CD4-positive, alpha-beta T cell treated with Interferon alpha-2 for 1 hour (primary cell): Measurements from ENCODE around the gene HDAC4.
A peak's percentile ranks its signal among the peaks of the same experiment; 100 is the strongest.

Source experiments
- DNase-seq, 2 donors: peaks; one replicate each; pipeline ENCODE4 v3.0.0-alpha.2; 2020 to 2022

Gene HDAC4

GRCh38 chr2:239229545-239230279 lies 171.1 kb downstream of the HDAC4 start:
- no peak for DNase-seq

DNA sequence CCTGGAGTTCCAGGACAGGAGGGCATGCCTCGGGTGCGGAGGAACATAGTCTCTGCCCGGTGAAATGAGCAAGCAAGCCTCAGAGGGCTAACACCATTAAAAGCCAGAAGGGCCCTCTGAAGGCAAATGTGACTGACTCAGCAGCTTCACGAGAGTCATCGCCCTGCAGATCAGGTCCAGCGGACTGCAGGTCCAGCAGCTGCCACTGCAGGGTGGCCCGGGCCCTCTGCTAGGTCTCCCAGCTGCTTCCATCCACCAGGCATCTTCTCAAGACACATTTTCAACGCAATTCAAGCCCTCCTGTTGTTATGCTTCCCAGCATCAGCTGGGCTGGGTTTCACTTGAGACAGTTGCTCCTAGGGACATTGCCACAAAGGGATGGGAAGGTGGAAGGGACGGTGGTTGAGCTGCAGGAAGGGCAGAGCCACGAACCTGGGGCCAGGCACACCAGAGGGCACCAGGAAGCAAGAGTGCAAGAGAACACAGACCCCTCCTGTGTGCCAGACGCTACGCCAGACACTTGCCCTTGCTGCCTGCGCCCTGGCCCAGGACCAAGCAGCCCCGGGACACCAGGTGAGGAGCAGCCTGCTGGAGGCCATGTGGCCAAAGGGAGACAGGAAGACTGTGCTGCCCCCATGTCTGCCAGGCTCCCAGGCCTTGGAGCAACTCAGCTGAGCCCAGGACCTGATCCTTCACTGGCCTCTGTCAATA lies 173.0 kb downstream of the HDAC4 start:
- DNase-seq = no peak

DNA sequence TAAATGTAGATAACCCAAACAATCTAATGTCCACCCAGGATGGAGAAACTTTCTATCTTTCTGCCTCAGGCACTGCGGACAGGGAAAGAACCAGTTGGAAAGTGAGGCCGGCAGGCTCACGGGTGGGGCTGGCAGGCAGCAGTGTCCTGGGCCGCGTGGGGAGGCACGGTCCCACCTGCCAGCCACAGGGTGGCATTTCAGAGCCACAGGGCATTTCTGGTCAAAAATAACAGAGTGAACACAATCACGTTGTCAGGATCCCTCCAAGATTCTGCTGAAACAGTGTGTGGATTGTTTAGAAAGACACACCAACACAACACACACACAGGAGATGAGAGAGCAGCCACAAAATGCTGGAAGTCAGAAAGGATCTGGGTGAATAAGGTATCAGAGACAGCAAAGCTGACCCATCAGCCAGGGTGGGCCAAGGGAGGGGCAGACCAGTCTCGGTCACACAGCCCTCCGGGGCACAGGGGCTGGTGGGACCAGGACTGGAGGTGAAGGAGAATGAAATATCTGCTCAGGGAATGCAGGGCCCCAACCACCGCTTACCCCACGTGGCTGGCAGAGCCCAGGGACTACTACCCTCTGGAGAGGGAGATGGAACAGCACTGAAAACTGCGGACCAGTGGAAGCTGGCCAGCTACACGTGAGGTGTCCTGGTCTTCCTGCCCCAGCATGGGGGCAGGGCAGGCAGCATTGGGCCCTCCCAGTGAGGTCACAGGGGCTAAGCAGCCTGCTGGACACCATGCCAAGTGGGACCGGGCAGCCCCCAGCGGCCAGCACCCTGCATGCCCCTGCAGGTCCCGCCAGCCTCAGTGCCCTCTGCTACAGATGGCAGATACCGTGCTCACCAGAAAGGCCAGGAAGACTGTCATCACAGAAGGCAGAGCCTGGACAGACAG lies 173.9 kb downstream of the HDAC4 start:
- DNase-seq = no peak

DNA sequence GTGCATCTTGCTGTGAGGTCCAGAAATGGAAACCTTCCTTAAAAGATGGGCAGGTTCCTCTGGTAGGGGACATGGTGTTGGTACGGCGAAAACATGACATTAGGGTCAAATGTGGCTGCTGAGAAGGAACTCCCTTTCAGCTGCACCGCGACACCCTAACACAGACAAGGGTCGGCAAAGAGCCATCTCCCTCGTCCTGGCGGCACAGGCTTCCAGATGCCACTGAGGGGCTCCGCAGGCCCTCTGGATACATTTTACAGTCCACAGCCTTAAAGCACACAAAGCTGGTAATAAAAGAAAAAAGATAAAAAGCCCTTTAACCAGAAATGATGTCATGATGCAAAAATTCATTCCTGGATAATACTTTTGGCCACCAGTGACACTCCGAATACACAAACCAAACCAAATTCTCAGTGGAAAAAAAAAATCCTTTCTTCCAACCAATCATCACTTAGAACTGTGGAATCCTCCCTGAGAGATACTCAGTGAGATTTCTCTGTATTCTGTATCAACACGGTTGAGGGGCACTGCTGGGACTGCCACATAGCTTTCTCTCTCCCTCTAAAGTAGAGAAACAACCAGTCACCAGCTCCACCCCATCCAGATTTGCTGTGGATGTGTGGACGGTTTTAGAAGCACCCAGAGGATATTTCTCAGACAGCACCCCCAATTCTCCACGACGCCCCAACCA lies 174.8 kb downstream of the HDAC4 start:
- DNase-seq = no peak

DNA sequence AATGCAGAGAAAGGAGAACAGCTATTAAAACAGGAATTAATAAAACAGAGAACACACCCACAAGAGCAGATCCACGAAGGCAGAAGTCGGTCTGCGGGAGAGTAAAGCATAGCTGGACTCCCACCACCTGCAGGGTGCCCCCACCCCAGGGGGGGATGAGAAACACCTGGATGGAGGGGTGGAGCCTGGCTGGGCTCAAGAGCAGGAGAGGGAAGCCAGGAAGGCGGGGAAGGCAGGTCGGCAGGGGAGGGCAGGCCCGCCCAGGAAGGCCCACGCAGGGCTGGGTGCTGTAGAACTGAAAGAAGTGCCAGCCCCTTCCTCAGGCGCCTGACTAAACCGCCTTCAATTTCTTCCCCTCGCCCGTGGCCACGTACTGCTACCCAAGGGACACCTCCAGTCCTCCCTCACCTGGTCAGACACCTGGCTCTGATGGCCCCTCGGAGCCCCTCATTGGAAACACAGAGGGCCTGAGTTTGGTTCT lies 175.4 kb downstream of the HDAC4 start:
- DNase-seq = no peak

DNA sequence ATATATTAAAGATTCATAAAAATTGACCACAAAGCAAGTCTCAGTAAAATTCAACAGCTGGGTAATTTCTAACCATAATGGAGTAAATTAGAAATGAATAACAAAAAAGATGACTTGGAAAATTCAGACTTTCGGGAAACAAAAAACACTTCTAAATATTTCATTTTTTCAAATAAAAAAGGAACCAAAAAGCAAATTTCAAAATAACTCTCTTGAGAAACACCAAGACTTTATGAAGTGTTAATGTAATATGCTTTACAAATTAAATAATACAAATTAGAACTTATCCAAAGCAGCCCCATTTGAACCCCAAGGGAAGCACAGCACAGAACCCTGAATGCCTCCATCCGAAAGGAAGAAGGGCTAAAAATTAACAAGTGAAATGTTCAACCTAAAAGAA lies 175.9 kb downstream of the HDAC4 start:
- DNase-seq = no peak

GRCh38 chr2:239224199-239224570 lies 176.6 kb downstream of the HDAC4 start:
- DNase-seq = no peak

GRCh38 chr2:239223310-239224198 lies 177.3 kb downstream of the HDAC4 start:
- DNase-seq = no peak

DNA sequence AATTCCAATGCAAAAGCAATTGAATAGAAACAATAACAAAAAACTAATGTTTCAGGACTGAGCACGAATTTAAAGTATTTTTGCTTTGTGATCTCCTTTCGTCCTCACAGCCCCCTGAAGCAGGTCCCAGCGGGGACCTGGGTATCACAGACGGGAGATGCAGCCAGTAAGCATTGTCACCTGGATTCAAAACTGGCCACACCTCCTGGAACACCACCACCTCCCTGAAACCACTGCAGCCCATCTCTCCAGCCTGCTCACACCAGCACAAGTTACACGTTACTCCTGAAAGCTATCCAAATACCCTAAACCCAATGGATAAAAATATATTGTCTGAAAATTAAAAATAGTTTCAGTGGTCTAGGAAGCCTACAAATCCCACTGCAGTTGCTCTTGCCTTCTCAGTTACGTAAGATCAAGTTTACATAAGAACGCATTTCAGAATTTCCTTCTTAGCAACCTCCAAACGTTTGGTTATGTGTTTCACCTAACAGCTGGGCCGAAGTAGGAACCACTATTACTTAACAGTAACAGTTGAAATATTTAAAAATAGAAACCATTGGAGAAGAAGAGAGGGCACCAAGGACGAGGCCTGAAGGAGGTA lies 178.0 kb downstream of the HDAC4 start:
- DNase-seq = no peak

DNA sequence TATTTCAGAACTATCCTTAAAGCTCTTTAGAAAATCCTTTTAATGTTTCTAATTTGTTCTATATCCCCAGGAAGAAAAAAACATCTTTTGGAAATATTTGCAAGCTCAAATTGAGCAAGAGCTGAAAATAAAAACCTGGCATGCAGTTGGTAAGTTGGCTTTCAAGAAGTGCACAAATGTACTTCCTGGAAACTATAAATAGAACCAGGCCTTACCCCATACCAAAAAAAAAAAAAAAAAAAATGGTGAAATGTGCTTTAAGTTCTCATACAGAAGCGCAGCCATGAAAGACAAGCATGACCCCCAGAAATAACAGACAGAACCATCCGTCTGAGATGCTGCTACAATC lies 178.5 kb downstream of the HDAC4 start:
- DNase-seq = no peak

- no peak for DNase-seq
These were observed 179.8 kb downstream of the HDAC4 start for GRCh38 chr2:239220981-239221396.

DNA sequence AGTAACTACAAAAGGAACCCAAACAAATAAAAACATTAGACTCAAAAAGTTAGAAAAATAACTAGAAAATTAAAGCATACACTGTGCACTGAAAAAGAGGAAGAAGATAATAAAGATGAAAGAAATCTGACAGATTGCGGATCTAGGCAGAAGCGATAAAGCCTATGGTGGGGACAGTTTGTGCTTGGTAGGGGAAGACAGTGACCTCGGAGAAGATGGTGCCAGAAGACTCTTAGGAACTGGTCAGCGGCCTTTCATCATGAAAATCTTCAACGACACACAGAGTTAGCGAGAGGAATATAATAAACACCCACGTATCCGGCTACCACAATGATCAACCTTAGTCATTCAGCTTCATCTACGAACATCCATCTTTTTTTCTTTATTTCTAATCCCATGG lies 180.5 kb downstream of the HDAC4 start:
- no peak for DNase-seq

DNA sequence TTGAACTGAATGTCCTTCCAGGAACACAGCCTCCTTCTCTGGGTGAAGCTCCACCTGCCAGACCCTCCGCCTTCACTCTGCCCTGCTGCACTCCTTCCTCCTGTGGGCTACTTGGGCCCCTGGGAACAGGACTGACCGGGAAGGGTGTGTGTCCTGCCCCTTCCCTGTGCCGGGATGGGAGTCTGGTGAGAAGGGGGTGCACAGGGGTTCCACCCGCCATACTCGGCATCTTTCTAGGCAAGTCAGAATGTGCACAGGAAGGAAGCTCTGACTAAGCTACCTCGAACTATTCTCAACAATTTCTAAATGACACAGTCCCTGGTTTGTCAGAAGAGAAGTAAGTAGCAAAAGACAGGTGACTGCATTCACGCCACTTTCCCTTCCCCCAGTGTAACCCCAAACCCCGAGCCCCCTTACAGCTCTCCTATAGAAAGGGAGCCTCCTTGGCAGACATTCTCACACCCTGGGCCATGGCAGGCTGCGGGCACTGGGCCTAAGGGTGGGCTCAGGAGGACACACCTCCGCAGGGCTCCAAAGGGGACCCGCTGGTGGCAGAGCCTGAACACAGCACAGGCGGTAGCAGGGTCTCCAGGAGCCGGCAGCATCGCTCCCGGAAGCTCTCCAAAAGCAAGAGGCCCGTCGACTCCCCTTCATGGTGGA lies 184.1 kb downstream of the HDAC4 start:
- peak in 1 of 2 donors; percentile 16 for DNase-seq

DNA sequence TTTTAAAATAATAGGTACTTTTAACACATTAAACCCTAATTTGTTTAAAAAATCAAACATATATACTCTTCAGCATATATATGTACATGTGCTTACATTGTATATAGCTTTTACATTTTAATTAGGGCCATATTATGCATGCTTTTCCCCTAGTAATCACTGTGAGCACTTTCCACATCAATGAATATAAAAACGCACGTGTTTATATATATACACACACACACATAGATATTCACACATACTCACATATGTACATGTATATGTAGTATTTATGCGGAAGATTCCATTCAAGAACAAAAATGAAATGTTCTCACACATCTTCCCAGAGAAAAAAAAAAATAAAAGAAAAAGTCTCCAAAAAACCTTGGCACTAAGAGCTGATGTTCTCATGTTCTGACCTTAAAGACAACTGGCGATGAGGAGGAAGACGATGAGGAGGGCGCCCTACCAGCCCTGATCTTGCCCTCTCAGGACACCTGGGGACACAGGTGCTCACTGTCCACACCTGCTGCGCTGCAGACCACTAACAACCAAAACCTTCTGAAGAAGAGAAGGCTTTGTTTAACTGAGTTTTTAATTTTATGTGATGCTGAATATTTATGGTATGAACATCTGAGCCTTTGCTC lies 184.7 kb downstream of the HDAC4 start:
- no peak for DNase-seq

- DNase-seq = no peak
These were observed 185.5 kb downstream of the HDAC4 start for GRCh38 chr2:239215136-239215925.

DNA sequence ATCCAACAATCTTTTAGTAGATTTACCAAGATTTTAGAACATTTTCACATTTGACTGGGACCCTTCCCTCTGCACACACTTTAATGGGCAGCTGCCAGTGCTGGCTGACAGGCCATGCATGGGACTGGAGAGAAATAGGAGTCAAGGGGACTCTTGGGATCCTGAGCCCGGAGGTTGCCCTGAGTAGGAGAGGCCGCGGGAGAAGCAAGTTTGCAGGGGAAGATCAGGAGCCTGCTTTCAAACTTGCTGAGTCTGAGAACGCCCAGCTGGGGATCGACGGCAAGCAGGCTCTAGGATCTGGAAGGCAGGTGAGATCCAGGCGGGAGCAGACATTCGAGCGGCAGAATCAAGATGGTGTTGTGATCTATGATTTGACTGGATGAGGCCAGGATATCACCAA lies 186.1 kb downstream of the HDAC4 start:
- no peak for DNase-seq

DNA sequence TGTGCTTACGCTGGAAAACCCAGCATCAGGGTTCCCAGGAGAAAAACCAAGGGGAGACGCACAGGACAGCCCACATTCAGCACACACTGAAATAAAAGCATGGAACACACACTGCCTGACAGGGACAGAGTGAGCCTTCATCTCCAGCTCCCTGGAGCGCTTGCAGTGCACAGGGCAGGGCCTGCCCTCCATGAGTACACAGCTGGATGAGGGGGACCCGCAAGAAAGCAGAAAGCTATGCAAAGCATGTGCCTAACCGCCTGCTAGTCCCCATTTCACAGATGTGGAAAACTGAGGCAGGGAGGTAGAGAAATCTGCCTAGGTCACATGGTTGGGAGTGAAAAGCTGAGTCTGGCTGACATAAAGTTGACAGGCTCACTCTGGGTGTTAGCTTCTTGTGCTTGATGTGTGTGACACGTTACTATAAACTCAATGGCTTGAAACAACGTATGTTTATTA lies 187.1 kb downstream of the HDAC4 start:
- no peak for DNase-seq

- DNase-seq = no peak
These were observed 187.7 kb downstream of the HDAC4 start for GRCh38 chr2:239212929-239213642.
